ENCODE results near the gene TMEM255A.

TMEM255A gene

GRCh38 chrX:120251471-120252011, 59.7 kb downstream of the TMEM255A start:
- Mint-ChIP-seq H3K27ac (peak overlapping the region; percentile 96 to 98), H3K9me3 (no peaks in the 10 kb centered on the region), H3K27me3 (no peaks in the 10 kb centered on the region), H3K4me3 (peak overlapping the region; percentile 93 to 100), H3K4me1 (peaks cover 6% of the 10 kb centered on the region)
- ATAC-seq (no peak), DNase-seq (peak in 1 of 2 donors; percentile 17)

GRCh38 chrX:120250522-120251271, 60.6 kb downstream of the TMEM255A start, which contains the start of gene ZBTB33:
ZBTB33 (plus strand) TSS chrX:120250812; CDS start chrX:120253416, 2,604 bp downstream.
- Mint-ChIP-seq H3K9me3 (no peaks in the 10 kb centered on the region), H3K4me3 (peak within 1 kb of the TSS; percentile 93 to 100), H3K4me1 (peaks cover 6% of the 10 kb centered on the region), H3K27ac (peak within 1 kb of the TSS; percentile 96 to 98), H3K27me3 (no peaks in the 10 kb centered on the region)
- peak; percentile 82 to 90 for DNase-seq
- ATAC-seq, result peak; percentile 99

- Mint-ChIP-seq H3K27ac (peak overlapping the region; percentile 90 to 96), H3K4me3 (peak overlapping the region; percentile 95 to 98), H3K4me1 (peaks cover 27% of the 10 kb centered on the region), H3K27me3 (no peaks in the 10 kb centered on the region), H3K9me3 (no peaks in the 10 kb centered on the region)
- DNase-seq (peak; percentile 48 to 71), ATAC-seq (peak; percentile 98)
Measured at GRCh38 chrX:120244735-120245498, 66.3 kb downstream of the TMEM255A start.

GRCh38 chrX:120244395-120244734, 66.9 kb downstream of the TMEM255A start:
- Mint-ChIP-seq H3K9me3 (no peaks in the 10 kb centered on the region), H3K4me1 (peaks cover 27% of the 10 kb centered on the region), H3K27ac (peak overlapping the region; percentile 80 to 96), H3K4me3 (peak overlapping the region; percentile 95 to 98), H3K27me3 (no peaks in the 10 kb centered on the region)
- DNase-seq, result no peak
- no peak for ATAC-seq

GRCh38 chrX:120242813-120243212, 68.4 kb downstream of the TMEM255A start:
- ATAC-seq, result no peak
- no peaks in the 10 kb centered on the region for H3K9me3 Mint-ChIP-seq
- peaks cover 27% of the 10 kb centered on the region for H3K4me1 Mint-ChIP-seq
- DNase-seq, result no peak
- H3K27ac Mint-ChIP-seq, result no peak overlapping the region
- H3K27me3 Mint-ChIP-seq, result no peaks in the 10 kb centered on the region
- H3K4me3 Mint-ChIP-seq, result no peak overlapping the region

GRCh38 chrX:120238933-120239332, 72.3 kb downstream of the TMEM255A start:
- no peaks in the 10 kb centered on the region for H3K9me3 Mint-ChIP-seq

GRCh38 chrX:120236687-120237479, 74.4 kb downstream of the TMEM255A start:
- H3K27ac Mint-ChIP-seq, result no peak overlapping the region
- DNase-seq (no peak), ATAC-seq (no peak)
- no peaks in the 10 kb centered on the region for H3K9me3 Mint-ChIP-seq
- no peak overlapping the region for H3K4me3 Mint-ChIP-seq
- H3K27me3 Mint-ChIP-seq, result no peaks in the 10 kb centered on the region
- peaks cover 10% of the 10 kb centered on the region for H3K4me1 Mint-ChIP-seq

More at GRCh38 chrX:120238933-120239332, 72.3 kb downstream of the TMEM255A start:
- H3K27ac Mint-ChIP-seq, result no peak overlapping the region
- ATAC-seq, result no peak
- no peak overlapping the region for H3K4me3 Mint-ChIP-seq
- no peaks in the 10 kb centered on the region for H3K27me3 Mint-ChIP-seq
- H3K4me1 Mint-ChIP-seq, result peaks cover 24% of the 10 kb centered on the region
- no peak for DNase-seq

- Mint-ChIP-seq H3K4me1 (no peaks in the 10 kb centered on the region), H3K27me3 (no peaks in the 10 kb centered on the region), H3K27ac (no peak overlapping the region), H3K9me3 (no peaks in the 10 kb centered on the region), H3K4me3 (no peak overlapping the region)
- DNase-seq (no peak), ATAC-seq (no peak)
Measured at GRCh38 chrX:120235284-120235683, 76.0 kb downstream of the TMEM255A start.

GRCh38 chrX:120228187-120228908, 82.9 kb downstream of the TMEM255A start:
- Mint-ChIP-seq H3K27me3 (no peaks in the 10 kb centered on the region), H3K9me3 (no peaks in the 10 kb centered on the region), H3K4me1 (peaks cover 6% of the 10 kb centered on the region), H3K4me3 (no peak overlapping the region), H3K27ac (no peak overlapping the region)
- no peak for DNase-seq
- no peak for ATAC-seq

- no peak overlapping the region for H3K27ac Mint-ChIP-seq
- ATAC-seq (no peak), DNase-seq (no peak)
- no peaks in the 10 kb centered on the region for H3K27me3 Mint-ChIP-seq
- no peaks in the 10 kb centered on the region for H3K9me3 Mint-ChIP-seq
- no peak overlapping the region for H3K4me3 Mint-ChIP-seq
- H3K4me1 Mint-ChIP-seq, result peaks cover 6% of the 10 kb centered on the region
Measured at GRCh38 chrX:120224388-120224787, 86.9 kb downstream of the TMEM255A start.

- ATAC-seq (no peak), DNase-seq (no peak)
- no peaks in the 10 kb centered on the region for H3K27me3 Mint-ChIP-seq
- peaks cover 3% of the 10 kb centered on the region for H3K4me1 Mint-ChIP-seq
- H3K9me3 Mint-ChIP-seq, result no peaks in the 10 kb centered on the region
- H3K27ac Mint-ChIP-seq, result no peak overlapping the region
- H3K4me3 Mint-ChIP-seq, result no peak overlapping the region
Measured at GRCh38 chrX:120223374-120223773, 87.9 kb downstream of the TMEM255A start.

- peak; percentile 35 to 48 for DNase-seq
- Mint-ChIP-seq H3K4me3 (peak overlapping the region in 1 of 2 donors; percentile 9), H3K27ac (no peak overlapping the region), H3K27me3 (no peaks in the 10 kb centered on the region), H3K9me3 (no peaks in the 10 kb centered on the region), H3K4me1 (peaks cover 11% of the 10 kb centered on the region)
- peak; percentile 83 for ATAC-seq
Measured at GRCh38 chrX:120213438-120214265, 97.6 kb downstream of the TMEM255A start.
